ENCODE data around the gene PRKACB.

- no peak for TF ChIP-seq CTCF (IDR thresholded peaks at IDR 0.05; ENCODE audit: low read depth, low read length, poor library complexity, severe bottlenecking)
- no peak for TF ChIP-seq EZH2phosphoT487 (IDR thresholded peaks at IDR 0.05; ENCODE audit: borderline replicate concordance, low read length)
Measured at GRCh38 chr1:84224905-84225304, 80.8 kb downstream of the PRKACB start.

Measured in DOHH2 (cell line).